ENCODE data around the gene CCND3. TPM values are rescaled to one million over a fixed set of nuclear protein-coding genes. Genes with fewer than 3 reads are reported as not detected.

CCND3 gene
- 123 to 188 TPM (median 164 TPM) in 5 replicates for total RNA-seq (2022; extraction: Qiagen RNA extraction)

GRCh38 chr6:41941280-41942066 is at the start of gene CCND3:
Gene CCND3, minus strand, starts transcription at chr6:41941808. Its CDS starts 159 bp downstream, at chr6:41941649.

GRCh38 chr6:41920921-41921711 is 20.5 kb downstream of the CCND3 start, which contains the start of the genes BYSL and MED20:
Gene BYSL, plus strand, starts transcription at chr6:41921499. Its CDS starts 64 bp downstream, at chr6:41921563.
Gene MED20, minus strand, starts transcription at chr6:41921139. Its CDS starts 121 bp downstream, at chr6:41921018.

GRCh38 chr6:41895300-41896233 is 46.0 kb downstream of the CCND3 start, which contains the start of gene USP49:
Gene USP49, minus strand, starts transcription at chr6:41895375. Its CDS starts 88,392 bp downstream, at chr6:41806983.

Other genes starting within 250 kb of the CCND3 start
- 6.6 to 9.0 TPM (median 8.3 TPM) in 5 replicates for gene TFEB, start 206.2 kb downstream of the CCND3 start, total RNA-seq (2022; extraction: Qiagen RNA extraction)
- not detected in 5 replicates for gene PGC, start 194.4 kb downstream of the CCND3 start, total RNA-seq (2022; extraction: Qiagen RNA extraction)
- gene FRS3, start 161.9 kb downstream of the CCND3 start, total RNA-seq (2022; extraction: Qiagen RNA extraction): 1.9 to 3.3 TPM (median 2.7 TPM) in 5 replicates
- gene PRICKLE4, start 161.0 kb downstream of the CCND3 start, total RNA-seq (2022; extraction: Qiagen RNA extraction): 0.47 to 0.91 TPM (median 0.66 TPM) in 5 replicates
- gene TOMM6, start 154.1 kb downstream of the CCND3 start, total RNA-seq (2022; extraction: Qiagen RNA extraction): 279 to 317 TPM (median 304 TPM) in 5 replicates
- 0.83 to 1.4 TPM (median 1.0 TPM) in 5 replicates for gene USP49, start 46.4 kb downstream of the CCND3 start, total RNA-seq (2022; extraction: Qiagen RNA extraction)
- 13.0 to 15.0 TPM (median 13.8 TPM) in 5 replicates for gene MED20, start 20.7 kb downstream of the CCND3 start, total RNA-seq (2022; extraction: Qiagen RNA extraction)
- 36.4 to 46.6 TPM (median 39.1 TPM) in 5 replicates for gene BYSL, start 20.3 kb downstream of the CCND3 start, total RNA-seq (2022; extraction: Qiagen RNA extraction)
- 12.6 to 14.6 TPM (median 13.6 TPM) in 5 replicates for gene TAF8, start 108.7 kb upstream of the CCND3 start, total RNA-seq (2022; extraction: Qiagen RNA extraction)
- gene C6orf132, start 200.8 kb upstream of the CCND3 start, total RNA-seq (2022; extraction: Qiagen RNA extraction): 1.9 to 3.0 TPM (median 2.5 TPM) in 5 replicates
- gene GUCA1A, start 231.6 kb upstream of the CCND3 start, total RNA-seq (2022; extraction: Qiagen RNA extraction): not detected in 5 replicates

Measured in A549 treated with Mapracorat at 1 μM for 4 hours (cell line).